WTC11 (cell line): ENCODE measurements around the gene KRTAP10-4.

Experiments
- ATF3 ChIP-seq: sonication (generic); formaldehyde crosslinking; conservative IDR thresholded peaks from 2 replicates; pipeline ENCODE4 v1.8.1; 2022; ENCODE audit warnings: mild to moderate bottlenecking, missing genetic modification reagents
- CTCF ChIP-seq: fragments of 200-600 bp; IDR thresholded peaks from 2 replicates; pipeline ENCODE4 v1.8.0; 2022; ENCODE audit warnings: antibody characterized with exemption
- TF ChIP-seq, protein P1 (sequence below): sonication (generic); formaldehyde crosslinking; IDR thresholded peaks from 2 replicates; pipeline ENCODE4 v1.8.0; 2023; ENCODE audit warnings: missing genetic modification reagents, mild to moderate bottlenecking, borderline replicate concordance

GRCh38 chr21:44556879-44557278, 16.6 kb upstream of the KRTAP10-4 start:
- TF ChIP-seq CTCF (no peak), ATF3 (CRISPR knock-in tag) (no peak)
- TF ChIP-seq, protein P1, sequence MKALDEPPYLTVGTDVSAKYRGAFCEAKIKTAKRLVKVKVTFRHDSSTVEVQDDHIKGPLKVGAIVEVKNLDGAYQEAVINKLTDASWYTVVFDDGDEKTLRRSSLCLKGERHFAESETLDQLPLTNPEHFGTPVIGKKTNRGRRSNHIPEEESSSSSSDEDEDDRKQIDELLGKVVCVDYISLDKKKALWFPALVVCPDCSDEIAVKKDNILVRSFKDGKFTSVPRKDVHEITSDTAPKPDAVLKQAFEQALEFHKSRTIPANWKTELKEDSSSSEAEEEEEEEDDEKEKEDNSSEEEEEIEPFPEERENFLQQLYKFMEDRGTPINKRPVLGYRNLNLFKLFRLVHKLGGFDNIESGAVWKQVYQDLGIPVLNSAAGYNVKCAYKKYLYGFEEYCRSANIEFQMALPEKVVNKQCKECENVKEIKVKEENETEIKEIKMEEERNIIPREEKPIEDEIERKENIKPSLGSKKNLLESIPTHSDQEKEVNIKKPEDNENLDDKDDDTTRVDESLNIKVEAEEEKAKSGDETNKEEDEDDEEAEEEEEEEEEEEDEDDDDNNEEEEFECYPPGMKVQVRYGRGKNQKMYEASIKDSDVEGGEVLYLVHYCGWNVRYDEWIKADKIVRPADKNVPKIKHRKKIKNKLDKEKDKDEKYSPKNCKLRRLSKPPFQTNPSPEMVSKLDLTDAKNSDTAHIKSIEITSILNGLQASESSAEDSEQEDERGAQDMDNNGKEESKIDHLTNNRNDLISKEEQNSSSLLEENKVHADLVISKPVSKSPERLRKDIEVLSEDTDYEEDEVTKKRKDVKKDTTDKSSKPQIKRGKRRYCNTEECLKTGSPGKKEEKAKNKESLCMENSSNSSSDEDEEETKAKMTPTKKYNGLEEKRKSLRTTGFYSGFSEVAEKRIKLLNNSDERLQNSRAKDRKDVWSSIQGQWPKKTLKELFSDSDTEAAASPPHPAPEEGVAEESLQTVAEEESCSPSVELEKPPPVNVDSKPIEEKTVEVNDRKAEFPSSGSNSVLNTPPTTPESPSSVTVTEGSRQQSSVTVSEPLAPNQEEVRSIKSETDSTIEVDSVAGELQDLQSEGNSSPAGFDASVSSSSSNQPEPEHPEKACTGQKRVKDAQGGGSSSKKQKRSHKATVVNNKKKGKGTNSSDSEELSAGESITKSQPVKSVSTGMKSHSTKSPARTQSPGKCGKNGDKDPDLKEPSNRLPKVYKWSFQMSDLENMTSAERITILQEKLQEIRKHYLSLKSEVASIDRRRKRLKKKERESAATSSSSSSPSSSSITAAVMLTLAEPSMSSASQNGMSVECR (CRISPR knock-in tag), result no peak
